Muscle of leg (tissue), 11 donors: ENCODE measurements around the gene DYRK1A. TPM values are rescaled to one million over a fixed set of nuclear protein-coding genes. Genes with fewer than 3 reads are reported as not detected.

ENCODE experiments used
- DNase-seq: peaks from one replicate; pipeline ENCODE4 v3.0.0; 2013
- H3K27ac ChIP-seq: one replicate; pipeline ENCODE4 v1.5.1; 2013; ENCODE audit warnings: mild to moderate bottlenecking, low read length, control low read depth
- H3K27me3 ChIP-seq: one replicate; pipeline ENCODE4 v1.6.1; 2013; ENCODE audit warnings: low read length; ENCODE audit not compliant: control insufficient read depth, insufficient read depth
- H3K36me3 ChIP-seq: one replicate; pipeline ENCODE4 v1.6.1; 2013; ENCODE audit warnings: low read length; ENCODE audit not compliant: control insufficient read depth, insufficient read depth
- H3K4me1 ChIP-seq: one replicate; pipeline ENCODE4 v1.6.1; 2013; ENCODE audit warnings: low read length; ENCODE audit not compliant: control insufficient read depth, insufficient read depth
- H3K4me3 ChIP-seq: one replicate; pipeline ENCODE4 v1.5.1; 2013; ENCODE audit warnings: low read length, control low read depth
- H3K9me3 ChIP-seq: replicated peaks from 2 replicates; pipeline ENCODE4 v1.6.1; 2013; ENCODE audit warnings: low read depth, low read length; ENCODE audit not compliant: control insufficient read depth
- WGBS: methylation state at CpG from one replicate; pipeline ENCODE4 v1.1.5; 2013; ENCODE audit warnings: missing lambda C conversion rate; ENCODE audit not compliant: insufficient coverage; 5-methylcytosine and 5-hydroxymethylcytosine counted together
- polyA plus RNA-seq, 8 donors: library from polyadenylated mRNA; unstranded; fragments of 120-200 nt; gene quantifications; one replicate each; pipeline versions ENCODE4 v1.2.1 to v1.2.3, GENCODE V29; 2013; ENCODE audit warnings: inconsistent platforms in 1 of 8, low replicate concordance in 1 of 8; ENCODE audit not compliant: insufficient read length in 8 of 8, insufficient read depth in 1 of 8
- total RNA-seq: library from RNA; stranded (reverse); fragments of 120-200 nt; gene quantifications from one replicate; pipeline ENCODE4 v1.2.4, GENCODE V29; 2013

DYRK1A gene
- total and polyA plus RNA-seq, 9 donors, result 40.5 to 64.7 (median 51.2) TPM

DNA sequence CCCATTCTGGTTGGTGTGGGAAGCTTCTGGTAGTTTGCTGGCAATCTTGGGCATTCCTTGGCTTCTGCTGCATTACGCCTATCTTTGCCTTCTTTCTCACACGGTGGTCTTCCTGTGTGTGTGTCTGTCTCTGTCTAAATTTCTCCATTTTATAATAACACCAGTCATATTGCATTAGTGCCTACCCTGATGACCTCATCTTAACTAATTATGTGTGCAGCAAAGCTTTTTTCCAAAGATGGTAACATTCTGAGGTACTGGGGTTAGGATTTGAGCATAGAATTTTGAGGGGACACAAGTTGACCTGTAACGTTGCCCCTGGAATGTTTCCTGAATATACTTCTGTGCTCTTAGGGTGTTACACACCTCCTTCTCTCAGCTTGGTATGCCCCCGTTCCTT, 77.1 kb downstream of the DYRK1A start:
- Histone ChIP-seq H3K27ac (no peak overlapping the region), H3K9me3 (no peaks in the 10 kb centered on the region), H3K36me3 (peaks cover 3% of the 10 kb centered on the region), H3K4me3 (no peak overlapping the region), H3K27me3 (no peaks in the 10 kb centered on the region), H3K4me1 (peaks cover 16% of the 10 kb centered on the region)
- WGBS, result no CpG with 5 or more reads among the region's 4 CpGs
- no peak for DNase-seq

DNA sequence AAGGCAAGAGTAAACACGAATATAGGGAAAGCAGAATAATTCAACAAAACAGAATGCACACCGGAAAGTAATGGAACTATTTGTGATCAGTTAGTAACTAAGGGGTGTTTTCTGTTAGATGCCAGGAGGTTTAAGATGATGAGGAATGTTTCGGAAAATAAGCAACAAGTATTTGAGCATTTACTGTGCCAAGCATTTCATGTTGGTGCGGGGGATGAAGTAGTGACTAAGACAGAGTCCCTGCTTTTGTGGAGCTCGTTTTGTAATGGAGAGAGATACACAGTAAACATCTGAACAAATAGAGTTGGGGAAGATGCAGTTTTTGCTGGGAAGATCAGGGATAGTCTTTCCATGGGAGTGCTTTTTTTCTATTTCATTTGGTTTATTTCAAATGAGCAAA, 78.7 kb downstream of the DYRK1A start:
- H3K27me3 ChIP-seq, result no peaks in the 10 kb centered on the region
- whole genome bisulfite sequencing, result 60% methylated on average over 4 of the region's 5 CpGs
- H3K4me1 ChIP-seq, result peaks cover 16% of the 10 kb centered on the region
- H3K9me3 ChIP-seq, result no peaks in the 10 kb centered on the region
- DNase-seq, result no peak
- H3K4me3 ChIP-seq, result no peak overlapping the region
- H3K27ac ChIP-seq, result no peak overlapping the region
- peaks cover 5% of the 10 kb centered on the region for H3K36me3 ChIP-seq

DNA sequence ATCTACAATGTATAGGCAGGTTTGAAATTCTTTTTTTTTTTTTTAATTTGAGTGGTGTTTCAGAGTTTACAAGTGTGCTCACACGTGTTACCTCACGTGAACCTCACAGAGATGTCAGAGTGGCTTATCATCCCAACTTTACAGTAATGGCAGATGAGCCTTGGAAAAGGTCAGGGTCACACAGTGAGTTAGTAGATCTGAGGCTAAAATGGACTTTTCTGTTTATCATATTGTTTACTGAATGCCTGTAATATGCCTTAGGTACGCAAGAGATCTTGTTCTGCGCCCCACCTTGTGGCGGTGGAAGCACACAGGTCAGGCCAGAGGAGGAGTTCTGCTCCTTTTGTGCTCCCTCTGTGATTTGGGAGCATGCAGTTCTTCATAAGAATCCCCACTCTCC, 80.0 kb downstream of the DYRK1A start:
- no peak for DNase-seq
- Histone ChIP-seq H3K4me3 (no peak overlapping the region), H3K27me3 (no peaks in the 10 kb centered on the region), H3K27ac (peak overlapping the region; percentile 15), H3K36me3 (peaks cover 10% of the 10 kb centered on the region), H3K9me3 (no peaks in the 10 kb centered on the region), H3K4me1 (peaks cover 22% of the 10 kb centered on the region)
- 100% methylated on average over 2 of the region's 5 CpGs for WGBS

DNA sequence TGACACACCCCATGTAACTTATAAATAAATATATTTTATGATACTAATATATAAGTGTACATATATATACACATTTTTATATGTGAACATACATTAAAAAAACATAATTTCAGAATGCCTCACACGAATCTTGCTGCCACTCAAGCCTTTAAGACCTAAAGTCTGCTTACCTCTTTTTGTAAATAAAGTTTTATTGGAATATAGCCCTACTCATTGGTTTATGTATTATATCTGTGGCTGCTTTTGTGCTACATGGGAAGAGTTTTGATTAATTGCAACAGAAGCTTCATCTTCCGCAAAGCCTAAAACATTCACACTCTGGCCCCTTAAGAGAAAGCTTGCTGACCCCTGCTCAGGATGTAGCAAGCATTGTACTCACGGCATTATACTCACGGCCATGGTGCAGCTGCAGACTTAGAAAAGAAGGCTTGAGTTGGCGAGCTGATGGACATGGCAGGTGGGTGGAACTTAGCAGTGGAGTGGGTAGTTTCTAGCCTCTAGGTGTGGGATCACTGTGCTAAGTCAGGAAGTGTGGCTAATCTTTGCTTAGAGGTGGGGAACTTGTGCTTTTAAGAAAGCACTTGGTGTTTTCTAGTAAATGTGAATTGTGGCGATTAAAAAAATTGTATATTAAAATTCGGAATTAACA, 80.8 kb downstream of the DYRK1A start:
- Histone ChIP-seq H3K9me3 (no peaks in the 10 kb centered on the region), H3K27ac (peak overlapping the region; percentile 44), H3K4me1 (peaks cover 31% of the 10 kb centered on the region), H3K27me3 (no peaks in the 10 kb centered on the region), H3K36me3 (peaks cover 10% of the 10 kb centered on the region), H3K4me3 (no peak overlapping the region)
- WGBS, result 68% methylated on average over 3 of the region's 7 CpGs
- DNase-seq, result peak; percentile 57

DNA sequence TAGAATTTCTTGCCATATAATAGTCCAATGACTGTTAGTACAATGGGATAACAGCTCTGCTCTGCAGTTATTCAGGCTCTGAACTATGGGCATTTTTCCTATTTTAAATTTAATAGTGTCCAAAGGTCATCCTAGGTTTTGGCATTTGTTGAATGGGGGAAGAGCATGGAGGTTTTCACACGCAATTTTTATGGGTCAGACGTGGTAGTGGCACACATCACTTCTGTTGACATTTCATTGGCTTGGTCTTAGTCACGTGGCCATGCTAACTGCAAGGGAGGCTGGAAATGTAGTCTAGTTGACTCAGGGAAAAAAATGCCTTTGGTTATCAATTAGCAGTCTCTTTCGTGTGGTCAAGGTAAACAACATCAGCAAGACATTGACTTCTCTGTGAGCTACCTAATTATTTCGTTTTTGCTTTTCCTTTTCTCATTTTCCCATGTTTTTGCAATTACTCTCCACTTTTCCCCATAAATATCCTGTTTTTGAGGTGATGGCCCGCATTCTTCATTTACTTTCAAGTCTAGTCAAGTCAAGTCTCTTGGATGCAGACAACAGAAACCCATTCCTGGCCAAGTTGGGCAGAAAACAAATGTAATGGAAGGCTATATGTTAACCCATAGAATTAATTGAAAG, 82.8 kb downstream of the DYRK1A start:
- Histone ChIP-seq H3K36me3 (peaks cover 7% of the 10 kb centered on the region), H3K4me3 (no peak overlapping the region), H3K27ac (no peak overlapping the region), H3K27me3 (no peaks in the 10 kb centered on the region), H3K9me3 (no peaks in the 10 kb centered on the region), H3K4me1 (peaks cover 41% of the 10 kb centered on the region)
- no peak for DNase-seq
- 78% methylated on average over 4 of the region's 6 CpGs for WGBS

DNA sequence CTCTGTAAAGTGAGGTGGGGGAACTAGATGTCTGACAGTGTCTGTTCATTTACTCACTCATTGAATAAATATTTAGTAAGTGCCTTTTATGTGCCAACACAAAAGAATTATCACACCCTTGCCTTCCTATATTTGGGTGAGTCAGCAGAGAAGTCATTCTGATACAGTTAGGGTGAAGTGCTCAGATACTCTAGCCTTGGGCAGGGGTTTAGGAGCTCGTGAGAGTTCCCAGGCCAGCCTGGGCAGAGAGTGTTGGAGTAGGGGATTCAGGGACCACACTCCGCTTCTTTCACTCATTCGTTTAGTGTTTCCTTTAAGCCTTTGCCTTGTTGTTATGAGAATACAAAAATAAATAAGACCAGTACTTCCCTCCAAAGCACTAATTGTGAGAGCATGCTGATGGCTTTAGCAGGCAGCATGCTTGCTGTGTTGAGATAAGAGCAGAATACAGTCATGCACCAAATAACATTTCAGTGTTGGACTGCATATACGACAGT, 83.9 kb downstream of the DYRK1A start:
- H3K36me3 ChIP-seq, result peaks cover 7% of the 10 kb centered on the region
- H3K27ac ChIP-seq, result peak overlapping the region; percentile 6
- DNase-seq, result no peak
- H3K9me3 ChIP-seq, result no peaks in the 10 kb centered on the region
- H3K27me3 ChIP-seq, result no peaks in the 10 kb centered on the region
- H3K4me3 ChIP-seq, result no peak overlapping the region
- WGBS, result no CpG with 5 or more reads among the region's 4 CpGs
- peaks cover 40% of the 10 kb centered on the region for H3K4me1 ChIP-seq

DNA sequence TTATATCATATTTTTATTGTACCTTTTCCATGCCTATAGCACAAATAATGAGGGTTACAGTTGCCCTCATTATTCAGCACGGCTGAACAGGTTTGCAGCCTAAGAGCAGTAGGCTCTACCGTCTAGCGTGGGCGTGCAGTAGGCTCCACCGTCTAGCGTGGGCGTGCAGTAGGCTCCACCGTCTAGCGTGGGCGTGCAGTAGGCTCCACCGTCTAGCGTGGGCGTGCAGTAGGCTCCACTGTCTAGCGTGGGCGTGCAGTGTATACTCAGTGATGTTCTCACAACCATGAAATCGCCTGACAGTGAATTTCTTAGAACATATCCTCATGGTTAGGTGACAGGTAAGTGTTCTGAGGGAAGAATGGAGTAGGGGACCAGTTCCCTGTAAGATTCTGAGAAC, 84.9 kb downstream of the DYRK1A start:
- Histone ChIP-seq H3K27me3 (no peaks in the 10 kb centered on the region), H3K36me3 (peaks cover 9% of the 10 kb centered on the region), H3K4me3 (no peak overlapping the region), H3K9me3 (no peaks in the 10 kb centered on the region), H3K27ac (peak overlapping the region; percentile 82), H3K4me1 (peaks cover 43% of the 10 kb centered on the region)
- DNase-seq, result no peak
- WGBS, result 83% methylated on average over 8 of the region's 16 CpGs

DNA sequence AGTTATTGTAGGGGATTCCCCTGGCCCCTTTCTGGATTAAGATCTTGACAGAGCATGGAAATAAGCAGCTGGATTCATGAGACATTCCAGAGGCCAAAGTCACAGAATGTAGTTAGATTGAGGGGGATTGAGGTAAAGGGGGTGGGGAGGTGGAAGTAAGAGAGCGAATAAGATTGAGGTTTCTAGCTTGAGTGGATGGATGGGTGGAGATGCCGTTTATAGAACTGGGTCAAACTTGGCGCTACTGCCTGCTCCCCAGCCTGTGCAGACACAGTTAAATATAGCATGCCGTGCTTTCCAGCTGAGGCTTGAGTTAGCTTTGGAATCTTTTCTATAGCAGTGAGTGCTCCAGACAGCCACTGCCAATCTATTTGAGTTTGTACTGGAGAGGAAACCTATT, 85.7 kb downstream of the DYRK1A start:
- H3K36me3 ChIP-seq, result peaks cover 9% of the 10 kb centered on the region
- H3K27me3 ChIP-seq, result no peaks in the 10 kb centered on the region
- no peaks in the 10 kb centered on the region for H3K9me3 ChIP-seq
- no peak overlapping the region for H3K4me3 ChIP-seq
- peak overlapping the region; percentile 82 for H3K27ac ChIP-seq
- 29% methylated on average over 3 of the region's 4 CpGs for WGBS
- DNase-seq, result peak; percentile 90
- peaks cover 39% of the 10 kb centered on the region for H3K4me1 ChIP-seq

DNA sequence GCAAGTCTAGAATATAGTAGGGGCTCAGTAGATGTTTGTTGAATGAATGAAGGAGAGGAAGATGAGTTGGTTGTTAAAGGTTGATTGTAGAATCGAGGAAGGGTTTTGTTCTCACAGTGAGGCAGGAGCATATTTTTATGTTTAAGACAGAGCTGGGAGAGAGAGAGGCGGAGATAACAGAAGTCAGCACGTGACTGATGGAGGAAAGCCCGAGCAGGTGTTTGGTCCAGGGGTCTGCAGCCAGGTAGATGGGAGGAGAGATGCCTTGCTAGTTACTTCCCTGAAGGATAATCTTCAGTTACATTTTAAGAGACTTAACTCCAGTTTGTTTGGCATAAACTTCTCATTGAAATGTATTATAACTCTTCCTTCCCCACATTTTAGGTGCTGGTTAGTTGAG, 86.8 kb downstream of the DYRK1A start:
- peaks cover 45% of the 10 kb centered on the region for H3K4me1 ChIP-seq

DNA sequence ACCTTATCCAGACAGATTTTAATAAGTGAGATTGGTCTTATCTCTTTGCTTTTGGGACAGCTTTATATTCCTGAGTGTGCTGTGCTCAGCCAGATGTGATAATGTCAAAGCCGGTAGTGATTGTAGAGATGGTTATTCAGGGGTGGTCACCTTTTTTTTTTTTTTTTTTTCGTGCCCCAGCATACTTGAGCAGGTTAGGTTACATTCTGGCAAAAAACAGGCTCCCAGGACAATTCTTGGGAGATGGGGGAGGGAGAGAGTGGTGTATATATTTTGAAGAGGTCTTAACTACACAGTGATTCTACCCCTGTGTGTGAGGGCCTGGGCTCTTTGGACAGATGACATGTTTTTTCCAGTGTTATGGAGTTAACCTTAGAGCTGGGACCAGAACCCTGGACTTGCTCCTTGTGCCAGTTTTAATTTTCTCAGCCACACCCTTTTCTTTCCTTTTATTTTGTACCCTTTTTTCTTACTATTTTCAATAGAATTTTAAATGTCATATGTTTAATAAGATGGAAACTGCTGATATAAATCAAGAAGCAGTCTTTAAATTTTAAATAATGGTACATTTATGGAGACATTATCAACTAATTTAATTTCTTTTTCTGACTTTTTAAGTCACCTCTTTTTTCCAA, 88.4 kb downstream of the DYRK1A start:
- no peak for DNase-seq
- Histone ChIP-seq H3K9me3 (no peaks in the 10 kb centered on the region), H3K36me3 (peaks cover 6% of the 10 kb centered on the region), H3K27ac (peak overlapping the region; percentile 58), H3K4me3 (no peak overlapping the region), H3K4me1 (peaks cover 51% of the 10 kb centered on the region), H3K27me3 (no peaks in the 10 kb centered on the region)
- WGBS, result 33% methylated on average over 1 of the region's 2 CpGs

More for the DNA sequence above, 86.8 kb downstream of the DYRK1A start:
- no peak overlapping the region for H3K4me3 ChIP-seq
- DNase-seq, result no peak
- peak overlapping the region; percentile 82 for H3K27ac ChIP-seq
- H3K27me3 ChIP-seq, result no peaks in the 10 kb centered on the region
- H3K36me3 ChIP-seq, result peaks cover 9% of the 10 kb centered on the region
- WGBS, result 82% methylated on average over 2 of the region's 4 CpGs
- H3K9me3 ChIP-seq, result no peaks in the 10 kb centered on the region
